ENCODE results near the gene APOA1. TPM values are rescaled to one million over a fixed set of nuclear protein-coding genes. Genes with fewer than 3 reads are reported as not detected.
A peak's percentile ranks its signal among the peaks of the same experiment; 100 is the strongest.

The APOA1 gene
- polyA plus RNA-seq, 4 donors: 99.5 to 171 (median 133) TPM

DNA sequence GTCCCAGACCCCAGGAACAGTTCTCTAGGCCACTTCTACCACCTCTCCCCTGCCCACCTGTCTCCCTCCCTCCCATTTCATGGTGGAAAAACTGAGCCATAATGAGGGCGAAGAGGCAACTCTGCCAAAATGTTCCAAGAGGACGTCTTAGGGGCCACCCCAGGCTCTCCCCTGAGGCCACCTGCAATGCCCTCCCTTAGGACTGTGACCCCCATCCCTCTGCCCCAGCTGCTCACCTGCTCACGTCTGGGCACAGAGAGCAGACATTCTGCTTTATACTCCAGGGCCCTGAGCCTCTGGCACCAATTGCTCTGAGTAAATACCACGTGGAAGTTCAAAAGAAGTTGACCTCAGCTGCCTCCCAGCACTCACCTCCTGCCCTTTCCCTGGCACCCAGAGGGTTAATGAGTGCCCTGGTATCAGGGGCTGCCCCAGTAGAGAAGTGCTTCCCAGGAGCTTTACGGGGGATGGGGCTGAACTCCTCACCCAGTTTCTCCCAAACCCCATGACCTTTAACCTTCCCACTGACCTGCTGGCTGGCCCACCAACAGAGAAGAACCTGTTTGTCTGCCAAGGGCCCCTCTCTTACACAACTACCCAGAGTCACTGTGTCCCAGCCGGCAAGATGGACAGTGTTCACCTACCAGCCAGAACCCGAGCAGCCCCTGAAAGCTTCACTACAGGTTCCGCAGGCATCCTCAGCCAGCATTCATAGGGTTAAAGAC is 45.1 kb downstream of the APOA1 start:
- no peak for DNase-seq (ENCODE audit: low read depth in 4 of 4, low spot score in 2 of 4)

DNA sequence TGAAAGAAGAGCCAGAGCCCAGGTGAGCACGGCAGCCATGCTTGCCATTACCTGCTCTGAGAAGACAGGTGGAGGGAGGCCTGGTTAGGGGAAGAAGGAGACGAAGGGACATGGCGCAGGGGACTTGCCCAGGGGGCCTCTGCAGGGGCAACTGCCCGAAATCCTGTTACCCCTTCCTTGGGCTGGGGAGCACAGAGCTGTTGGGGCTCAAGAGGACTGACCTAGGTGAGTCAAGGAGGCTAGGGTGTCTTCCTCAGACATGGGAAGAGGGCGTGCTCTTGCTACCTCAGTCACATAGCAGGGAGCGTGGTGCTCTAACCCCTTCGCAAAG is 45.6 kb downstream of the APOA1 start, which contains the start of gene APOA5:
Gene APOA5 (minus strand): TSS at position 67 of the 331 bp plus-strand sequence. CDS start 19 bp downstream, at position 48.
- no peak for DNase-seq (ENCODE audit: low read depth in 4 of 4, low spot score in 2 of 4)

DNA sequence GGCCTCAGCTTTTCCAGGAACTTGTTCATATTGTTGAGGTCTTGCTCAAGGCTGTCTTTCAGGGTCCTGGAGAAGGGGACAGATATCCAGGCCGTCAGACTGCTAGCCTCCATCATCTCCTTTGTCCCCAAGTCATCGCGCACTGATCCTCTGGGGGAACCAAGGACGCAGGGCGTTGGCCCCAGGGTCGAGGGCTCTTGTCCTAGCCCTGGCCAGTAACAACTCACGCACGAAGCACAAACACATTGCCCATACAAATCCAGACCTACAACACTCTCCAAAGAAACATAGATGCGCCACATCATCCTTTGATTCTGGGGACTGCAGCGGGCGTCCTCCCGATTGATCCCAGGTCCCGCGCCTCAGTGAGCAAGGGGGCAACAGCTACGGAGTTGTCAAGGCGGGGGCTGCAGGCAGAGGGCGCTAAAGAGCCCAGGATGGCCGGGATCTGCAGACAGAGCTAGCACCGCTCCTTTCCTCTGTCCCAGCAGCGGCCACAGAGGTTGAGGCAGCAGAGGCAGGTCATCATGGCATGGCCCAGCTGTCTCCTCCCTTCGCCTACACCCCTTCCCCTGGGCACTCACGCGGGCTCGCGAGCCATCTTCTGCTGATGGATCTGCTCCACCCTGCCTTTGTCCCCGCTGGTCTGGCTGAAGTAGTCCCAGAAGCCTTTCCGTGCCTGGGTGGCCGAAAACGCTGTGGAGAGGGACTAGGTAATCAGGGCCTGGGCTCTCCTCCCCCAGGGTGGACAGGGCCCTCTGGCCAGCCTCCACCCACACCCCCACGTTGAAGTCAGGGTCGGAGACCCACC is 46.2 kb downstream of the APOA1 start:
- peak in 2 of 4 donors; percentile 35 to 48 for DNase-seq (ENCODE audit: low read depth in 4 of 4, low spot score in 2 of 4)

DNA sequence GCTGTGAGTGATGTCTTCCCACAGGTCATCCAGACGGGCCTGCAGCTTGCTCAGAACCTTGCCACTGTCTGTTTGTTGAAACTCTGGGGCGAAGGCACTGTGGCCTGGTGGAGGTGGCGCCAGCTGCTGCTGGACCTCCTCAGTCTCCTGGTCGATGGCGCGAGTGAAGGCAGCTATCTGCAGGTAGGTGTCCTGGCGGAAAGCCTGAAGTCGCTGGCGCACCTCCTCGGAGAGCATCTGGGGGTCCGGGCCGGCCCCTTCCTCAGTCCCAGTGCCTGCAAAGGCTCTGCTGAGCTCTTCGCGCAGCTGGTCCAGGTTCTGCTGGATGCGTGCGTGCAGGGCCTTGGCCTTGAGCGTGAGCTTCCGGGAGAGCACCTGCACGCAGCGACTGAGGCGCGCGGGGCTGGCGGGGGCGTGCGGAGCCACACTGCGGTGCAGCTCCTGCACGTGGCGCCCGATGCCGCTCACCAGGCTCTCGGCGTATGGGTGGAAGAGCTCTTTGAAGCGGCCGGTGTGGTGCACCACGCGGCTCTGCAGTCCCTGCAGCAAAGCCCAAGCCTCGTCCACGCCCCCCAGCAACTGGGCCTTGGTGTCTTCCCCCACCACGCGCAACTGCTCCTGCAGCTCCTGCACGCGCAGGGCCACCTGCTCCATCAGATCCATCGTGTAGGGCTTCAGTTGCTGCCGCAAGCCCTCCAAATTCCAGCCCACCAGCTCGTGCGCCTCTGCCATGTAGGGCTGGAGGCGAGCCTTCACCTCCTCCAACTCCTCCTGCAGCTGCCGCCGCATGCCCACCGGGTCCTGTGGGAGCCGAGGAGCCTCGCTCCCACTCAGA is 47.0 kb downstream of the APOA1 start:
- no peak for DNase-seq (ENCODE audit: low read depth in 4 of 4, low spot score in 2 of 4)

DNA sequence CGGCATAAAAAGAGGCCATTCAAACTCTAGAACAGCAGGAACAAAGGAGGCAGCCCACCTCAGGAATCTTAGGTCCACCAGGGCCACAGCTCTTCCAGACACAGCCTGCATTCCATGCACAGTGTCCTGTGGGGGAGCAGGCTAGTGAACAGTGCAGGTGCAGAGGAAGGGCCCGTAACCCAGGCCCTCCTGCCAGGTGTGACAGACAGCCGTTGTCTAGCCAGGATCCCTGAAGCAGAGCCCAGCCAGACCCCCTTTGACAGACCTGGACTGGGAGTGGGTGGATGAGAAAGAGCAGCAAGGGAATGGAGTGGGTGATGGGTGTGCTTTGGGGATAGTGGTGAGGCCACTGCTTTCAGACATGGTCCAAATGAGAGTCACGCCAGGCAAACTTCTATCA is 48.4 kb downstream of the APOA1 start:
- DNase-seq (ENCODE audit: low read depth in 4 of 4, low spot score in 2 of 4): no peak

DNA sequence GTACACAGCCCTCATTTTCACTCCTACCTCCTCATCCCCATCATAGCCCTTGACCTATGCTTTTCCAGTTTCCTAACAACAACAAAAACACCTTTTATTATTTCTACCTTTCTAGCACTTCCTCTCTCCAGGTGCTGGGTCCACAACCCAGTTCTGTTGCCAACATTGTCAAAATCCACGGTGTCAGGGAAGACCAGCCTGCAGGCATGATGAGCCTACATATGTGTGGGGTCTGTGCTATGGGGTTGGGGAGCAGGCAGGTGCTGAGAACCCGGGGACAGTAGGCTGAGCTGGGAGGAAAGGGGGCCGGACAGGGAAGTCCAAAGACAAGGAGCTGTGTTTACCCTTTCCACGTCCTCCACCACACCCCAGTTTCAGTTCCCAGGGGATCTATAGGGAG is 48.9 kb downstream of the APOA1 start:
- DNase-seq (ENCODE audit: low read depth in 4 of 4, low spot score in 2 of 4): no peak

DNA sequence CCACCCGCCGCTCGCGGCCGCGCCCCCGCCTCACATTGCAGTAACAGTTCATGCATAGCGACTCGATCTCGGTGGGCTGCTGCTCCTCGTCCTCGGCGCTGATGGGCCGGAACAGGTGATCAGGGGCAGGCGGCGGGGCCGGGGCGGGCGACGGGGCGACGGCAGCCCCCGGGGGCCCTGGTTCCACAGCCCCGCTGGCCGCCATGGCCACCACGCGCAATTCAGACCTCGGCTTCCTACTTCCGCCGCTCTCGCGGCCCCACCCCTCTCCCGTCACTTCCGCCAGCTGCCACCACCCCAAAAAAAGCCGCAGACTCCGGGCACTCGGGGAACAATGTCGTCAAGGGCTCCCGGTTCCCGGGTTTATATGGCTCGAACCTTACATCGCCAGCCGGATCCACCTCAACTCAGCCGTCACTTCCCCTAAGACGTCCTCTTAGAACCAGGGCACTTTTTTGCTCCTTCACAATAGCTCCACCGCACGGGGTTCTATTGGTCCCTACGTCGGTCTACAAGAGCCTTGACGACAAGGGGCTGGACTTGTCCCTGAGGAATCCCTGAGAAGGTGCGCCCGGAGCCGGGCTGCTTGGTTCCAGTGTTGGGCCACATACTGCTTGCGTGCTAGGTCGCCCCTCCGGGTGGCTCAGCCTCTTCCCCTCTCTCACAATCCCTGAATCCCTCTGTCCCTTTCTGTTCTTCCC is 49.5 kb downstream of the APOA1 start, which contains the start of gene ZPR1:
Gene ZPR1 (minus strand): TSS at position 238 of the 701 bp plus-strand sequence. CDS start 33 bp downstream, at position 205.
- DNase-seq (ENCODE audit: low read depth in 4 of 4, low spot score in 2 of 4): peak; percentile 54 to 70 (median 64)

DNA sequence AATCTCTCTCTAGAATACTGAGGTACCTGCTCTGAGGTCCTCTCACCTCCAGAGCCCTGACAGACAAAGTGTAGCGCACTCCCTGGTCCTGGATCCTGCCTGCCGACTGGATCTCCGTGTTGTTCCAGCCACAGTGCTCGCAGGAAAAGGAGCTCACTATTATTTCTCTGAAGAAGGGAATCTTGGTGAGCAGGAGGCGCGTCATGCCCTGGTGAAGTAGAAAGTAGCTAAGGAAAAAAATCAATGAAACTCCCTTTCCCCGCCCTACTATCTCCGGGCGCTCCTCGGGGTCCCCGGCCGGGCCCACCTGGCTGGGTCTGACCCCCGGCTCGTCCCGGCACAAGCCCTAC is 50.0 kb downstream of the APOA1 start:
- no peak for DNase-seq (ENCODE audit: low read depth in 4 of 4, low spot score in 2 of 4)

DNA sequence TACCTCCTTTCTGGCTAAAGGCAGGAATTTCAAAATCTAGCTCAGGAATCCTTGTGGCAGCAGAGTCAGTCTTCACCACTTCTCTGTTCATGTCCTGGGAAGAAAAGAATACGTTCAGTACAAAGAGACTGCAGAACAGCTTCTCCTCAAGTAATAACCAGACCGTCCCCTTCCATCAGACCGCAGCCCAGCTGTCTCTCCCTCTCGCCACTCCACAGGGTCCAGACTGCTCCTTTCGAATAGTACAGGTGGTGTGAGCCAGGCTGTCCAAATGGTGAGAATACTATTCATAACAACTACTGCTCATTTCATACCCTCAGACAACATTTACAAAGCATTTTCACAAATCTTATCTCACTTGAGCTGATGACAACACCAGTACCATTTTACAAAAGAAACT is 50.5 kb downstream of the APOA1 start:
- no peak for DNase-seq (ENCODE audit: low read depth in 4 of 4, low spot score in 2 of 4)

DNA sequence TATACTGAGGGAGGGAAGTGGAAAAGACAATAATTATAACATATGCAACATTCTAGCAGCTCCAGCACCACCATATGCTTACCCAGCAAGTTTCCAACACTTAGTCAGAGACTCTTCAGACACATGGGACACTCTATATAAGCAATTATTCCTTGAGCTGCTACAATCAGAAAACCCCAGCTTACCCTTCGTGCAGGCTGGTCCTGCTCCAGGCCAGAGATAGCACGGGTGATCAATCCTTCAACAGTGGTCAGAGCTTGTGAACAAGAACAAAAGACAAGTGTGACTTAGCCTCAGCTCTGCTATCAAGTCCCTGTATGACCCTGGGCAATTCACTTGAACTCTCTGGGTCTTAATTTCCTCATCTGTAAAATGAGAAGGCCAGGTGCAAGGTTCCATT is 51.1 kb downstream of the APOA1 start:
- no peak for DNase-seq (ENCODE audit: low read depth in 4 of 4, low spot score in 2 of 4)

Other genes with a start within 250 kb of the APOA1 start
- gene BUD13, start 64.6 kb downstream of the APOA1 start, polyA plus RNA-seq (ENCODE audit: insufficient read length in 4 of 4): 10 to 100 TPM; 33.7 to 38.4 (median 37.1) TPM
- gene ZPR1, start 49.6 kb downstream of the APOA1 start, polyA plus RNA-seq (ENCODE audit: insufficient read length in 4 of 4): 10 to 100 TPM; 53.4 to 57.1 (median 55.3) TPM
- gene APOA5, start 45.7 kb downstream of the APOA1 start, polyA plus RNA-seq (ENCODE audit: insufficient read length in 4 of 4): not detected
- not detected for gene APOA4, start 14.3 kb downstream of the APOA1 start, polyA plus RNA-seq (ENCODE audit: insufficient read length in 4 of 4)
- gene APOC3, start 7.7 kb downstream of the APOA1 start, polyA plus RNA-seq (ENCODE audit: insufficient read length in 4 of 4): 10 to 100 TPM in 2 of 4 donors, 1 to 10 TPM in 2; 5.2 to 21.1 (median 9.7) TPM

Measured in left renal cortex interstitium (tissue), 4 donors.